Stimulated activated naive CD8-positive, alpha-beta T cell treated with anti-CD3 and anti-CD28 coated beads, Interleukin-15, amount 100 ng/mL, for 72 hours (primary cell): ENCODE data around the gene CHCHD1.
"Not testable (repeated sequence)": the region's sequence is repeated elsewhere in the genome, so short reads cannot be mapped to it uniquely, and the experiment has no call there.

Experiments used
- ATAC-seq: fragments of 150-1000 bp; cut with Tn5 transposase; 2 replicates; pipeline ENCODE4 v1.10.0; 2021; ENCODE audit warnings: mild to moderate bottlenecking, moderate library complexity
- DNase-seq, 2 donors: peaks; one replicate each; pipeline ENCODE4 v3.0.0; 2021 to 2022
- H3K27ac Mint-ChIP-seq, 2 donors: one replicate each; pipeline ENCODE4 v1.8.0; 2022; ENCODE audit warnings: mild to moderate bottlenecking in 2 of 2, mixed read lengths in 2 of 2, moderate library complexity in 2 of 2
- H3K27me3 Mint-ChIP-seq: one replicate; pipeline ENCODE4 v1.8.0; 2022; ENCODE audit warnings: mixed read lengths
- H3K4me1 Mint-ChIP-seq: one replicate; pipeline ENCODE4 v1.8.0; 2022; ENCODE audit warnings: mild to moderate bottlenecking, mixed read lengths
- H3K4me3 Mint-ChIP-seq, 2 donors: one replicate each; pipeline ENCODE4 v1.8.0; 2022; ENCODE audit warnings: mild to moderate bottlenecking in 2 of 2, mixed read lengths in 2 of 2, moderate library complexity in 1 of 2
- H3K9me3 Mint-ChIP-seq, 2 donors: one replicate each; pipeline ENCODE4 v1.8.0; 2022; ENCODE audit warnings: mixed read lengths in 2 of 2

Gene CHCHD1

GRCh38 chr10:73780301-73780700 lies 1.5 kb upstream of the CHCHD1 start:
- no peaks in the 10 kb centered on the region for H3K9me3 Mint-ChIP-seq
- peaks cover 55% of the 10 kb centered on the region for H3K4me1 Mint-ChIP-seq
- H3K27me3 Mint-ChIP-seq: no peaks in the 10 kb centered on the region
- ATAC-seq (no peak), DNase-seq (no peak)
- H3K27ac Mint-ChIP-seq: no peak overlapping the region
- H3K4me3 Mint-ChIP-seq: peak overlapping the region; percentile 87 to 93

GRCh38 chr10:73780966-73781365 lies 882 bp upstream of the CHCHD1 start:
- Mint-ChIP-seq H3K27ac (peak overlapping the region; percentile 98), H3K4me1 (peaks cover 50% of the 10 kb centered on the region)

GRCh38 chr10:73781548-73781878 lies 335 bp upstream of the CHCHD1 start:
- H3K27ac Mint-ChIP-seq: peak overlapping the region; percentile 98
- ATAC-seq: peak; percentile 8
- peaks cover 54% of the 10 kb centered on the region for H3K4me1 Mint-ChIP-seq
- no peak for DNase-seq
- H3K9me3 Mint-ChIP-seq: no peaks in the 10 kb centered on the region
- H3K4me3 Mint-ChIP-seq: peak overlapping the region; percentile 87 to 93
- H3K27me3 Mint-ChIP-seq: no peaks in the 10 kb centered on the region

More at GRCh38 chr10:73780966-73781365, 882 bp upstream of the CHCHD1 start:
- Mint-ChIP-seq H3K9me3 (no peaks in the 10 kb centered on the region), H3K4me3 (peak overlapping the region; percentile 87 to 93), H3K27me3 (no peaks in the 10 kb centered on the region)
- no peak for ATAC-seq
- DNase-seq: no peak

- peaks cover 55% of the 10 kb centered on the region for H3K4me1 Mint-ChIP-seq
- DNase-seq (no peak), ATAC-seq (no peak)
- no peaks in the 10 kb centered on the region for H3K27me3 Mint-ChIP-seq
- H3K9me3 Mint-ChIP-seq: no peaks in the 10 kb centered on the region
- H3K27ac Mint-ChIP-seq: peak overlapping the region; percentile 42 to 98
- H3K4me3 Mint-ChIP-seq: peak overlapping the region; percentile 87 to 93
These were observed 869 bp downstream of the CHCHD1 start for GRCh38 chr10:73782749-73783085.

- peak; percentile 74 to 81 for DNase-seq
- H3K9me3 Mint-ChIP-seq: no peaks in the 10 kb centered on the region
- peak within 1 kb of the TSS; percentile 98 to 99 for H3K27ac Mint-ChIP-seq
- peaks cover 50% of the 10 kb centered on the region for H3K4me1 Mint-ChIP-seq
- no peaks in the 10 kb centered on the region for H3K27me3 Mint-ChIP-seq
- H3K4me3 Mint-ChIP-seq: peak within 1 kb of the TSS; percentile 93 to 95
- ATAC-seq: peak; percentile 85
These were observed 3.4 kb downstream of the CHCHD1 start, which contains the start of gene ZSWIM8 for GRCh38 chr10:73785211-73785720. TSS of gene ZSWIM8 (plus strand) at chr10:73785606. CDS start at chr10:73785879, 273 bp downstream.

- Mint-ChIP-seq H3K4me3 (peak overlapping the region; percentile 93 to 95), H3K27ac (peak overlapping the region; percentile 93 to 98), H3K9me3 (no peaks in the 10 kb centered on the region), H3K27me3 (no peaks in the 10 kb centered on the region), H3K4me1 (peaks cover 43% of the 10 kb centered on the region)
- ATAC-seq (peak; percentile 39), DNase-seq (peak; percentile 38 to 49)
These were observed 4.1 kb downstream of the CHCHD1 start for GRCh38 chr10:73785721-73786511.

GRCh38 chr10:73786512-73786885 lies 4.7 kb downstream of the CHCHD1 start:
- DNase-seq (no peak), ATAC-seq (no peak)
- peak overlapping the region; percentile 93 to 95 for H3K27ac Mint-ChIP-seq
- no peaks in the 10 kb centered on the region for H3K9me3 Mint-ChIP-seq
- no peaks in the 10 kb centered on the region for H3K27me3 Mint-ChIP-seq
- H3K4me3 Mint-ChIP-seq: peak overlapping the region; percentile 93 to 95
- peaks cover 40% of the 10 kb centered on the region for H3K4me1 Mint-ChIP-seq

- ATAC-seq, H3K27me3 Mint-ChIP-seq, H3K9me3 Mint-ChIP-seq, H3K27ac Mint-ChIP-seq, DNase-seq: not testable (repeated sequence)
- H3K4me1 Mint-ChIP-seq: peaks cover 40% of the 10 kb centered on the region
- H3K4me3 Mint-ChIP-seq: peak overlapping the region; percentile 37 to 95
These were observed 5.4 kb downstream of the CHCHD1 start for GRCh38 chr10:73787031-73787800.

GRCh38 chr10:73788864-73789658 lies 7.2 kb downstream of the CHCHD1 start:
- Mint-ChIP-seq H3K4me3 (no peak overlapping the region), H3K4me1 (peaks cover 28% of the 10 kb centered on the region), H3K9me3 (no peaks in the 10 kb centered on the region), H3K27ac (no peak overlapping the region), H3K27me3 (no peaks in the 10 kb centered on the region)
- no peak for ATAC-seq
- no peak for DNase-seq

- ATAC-seq: no peak
- Mint-ChIP-seq H3K27ac (peak overlapping the region in 1 of 2 donors; percentile 16), H3K4me1 (peaks cover 28% of the 10 kb centered on the region), H3K4me3 (no peak overlapping the region), H3K9me3 (no peaks in the 10 kb centered on the region), H3K27me3 (no peaks in the 10 kb centered on the region)
- no peak for DNase-seq
These were observed 7.8 kb downstream of the CHCHD1 start for GRCh38 chr10:73789659-73790055.

- H3K4me1 Mint-ChIP-seq: peaks cover 25% of the 10 kb centered on the region
- no peak overlapping the region for H3K27ac Mint-ChIP-seq
- no peak for ATAC-seq
These were observed 9.2 kb downstream of the CHCHD1 start for GRCh38 chr10:73790886-73791625.

GRCh38 chr10:73791871-73792400 lies 10.1 kb downstream of the CHCHD1 start:
- Mint-ChIP-seq H3K27me3 (no peaks in the 10 kb centered on the region), H3K4me3 (no peak overlapping the region), H3K4me1 (peaks cover 16% of the 10 kb centered on the region), H3K27ac (peak overlapping the region in 1 of 2 donors; percentile 10), H3K9me3 (no peaks in the 10 kb centered on the region)
- no peak for DNase-seq
- no peak for ATAC-seq

More at GRCh38 chr10:73790886-73791625, 9.2 kb downstream of the CHCHD1 start:
- no peak for DNase-seq
- H3K9me3 Mint-ChIP-seq: no peaks in the 10 kb centered on the region
- no peaks in the 10 kb centered on the region for H3K27me3 Mint-ChIP-seq
- H3K4me3 Mint-ChIP-seq: no peak overlapping the region

GRCh38 chr10:73793456-73793855 lies 11.6 kb downstream of the CHCHD1 start:
- no peak for ATAC-seq
- Mint-ChIP-seq H3K9me3 (no peaks in the 10 kb centered on the region), H3K27ac (no peak overlapping the region), H3K27me3 (no peaks in the 10 kb centered on the region), H3K4me1 (peaks cover 3% of the 10 kb centered on the region), H3K4me3 (no peak overlapping the region)
- no peak for DNase-seq

- not testable (repeated sequence) for H3K9me3 Mint-ChIP-seq, DNase-seq, H3K27me3 Mint-ChIP-seq, ATAC-seq, H3K4me3 Mint-ChIP-seq
- Mint-ChIP-seq H3K27ac (peak overlapping the region; percentile 21 to 42), H3K4me1 (peaks cover 11% of the 10 kb centered on the region)
These were observed 13.6 kb downstream of the CHCHD1 start for GRCh38 chr10:73795491-73795890.
